C4-2B (cell line): ENCODE data around the gene MOBP.

Experiments used
- H3K27ac ChIP-seq: fragments of 450-650 bp; 2 replicates; pipeline ENCODE4 v1.5.1; 2017
- CTCF ChIP-seq: fragments of 450-650 bp; conservative IDR thresholded peaks from 2 replicates; pipeline ENCODE4 v1.5.1; 2017; ENCODE audit warnings: mild to moderate bottlenecking
- ZFX ChIP-seq: fragments of 450-650 bp; IDR thresholded peaks from 2 replicates; pipeline ENCODE4 v1.6.1; 2017

The MOBP gene

GRCh38 chr3:39440316-39440715 lies 27.2 kb upstream of the MOBP start:
- TF ChIP-seq CTCF: no peak
- no peak overlapping the region for H3K27ac ChIP-seq

- no peak overlapping the region for H3K27ac ChIP-seq
- TF ChIP-seq ZFX (no peak), CTCF (no peak; the same call in none of the 2 replicates)
Measured at GRCh38 chr3:39443530-39443929, 23.9 kb upstream of the MOBP start.

GRCh38 chr3:39445927-39446326 lies 21.6 kb upstream of the MOBP start:
- TF ChIP-seq CTCF (no peak), ZFX (no peak)
- no peak overlapping the region for H3K27ac ChIP-seq

- H3K27ac ChIP-seq: no peak overlapping the region
- TF ChIP-seq CTCF (no peak), ZFX (no peak)
Measured at GRCh38 chr3:39446444-39446843, 21.0 kb upstream of the MOBP start.

GRCh38 chr3:39447637-39448483 lies 19.6 kb upstream of the MOBP start:
- peak overlapping the region; percentile 57 for H3K27ac ChIP-seq
- TF ChIP-seq ZFX (no peak), CTCF (peak; percentile 88)

GRCh38 chr3:39448506-39449233 lies 18.8 kb upstream of the MOBP start:
- no peak for TF ChIP-seq ZFX
- H3K27ac ChIP-seq: peak overlapping the region; percentile 57

GRCh38 chr3:39449796-39450195 lies 17.7 kb upstream of the MOBP start:
- TF ChIP-seq ZFX (no peak), CTCF (no peak)
- H3K27ac ChIP-seq: no peak overlapping the region
